Dermis blood vessel endothelial cell (primary cell): Measurements from ENCODE around the gene AADACL4. TPM values are rescaled to one million over a fixed set of nuclear protein-coding genes. Genes with fewer than 3 reads are reported as not detected.
"Not testable (repeated sequence)": the region's sequence is repeated elsewhere in the genome, so short reads cannot be mapped to it uniquely, and the experiment has no call there.

ENCODE experiments used
- DNase-seq: peaks from one replicate; pipeline ENCODE4 v3.0.0; 2010
- total RNA-seq: library from RNA; depleted of rRNA; stranded (reverse); fragments of >200 nt; gene quantifications from 2 replicates; pipeline ENCODE4 v1.2.3, GENCODE V29; 2014

AADACL4 gene
- total RNA-seq, 1 donor from 2014 or later, result not detected

GRCh38 chr1:12712076-12712475 is 68.2 kb downstream of the AADACL4 start:
- DNase-seq, result no peak

DNA sequence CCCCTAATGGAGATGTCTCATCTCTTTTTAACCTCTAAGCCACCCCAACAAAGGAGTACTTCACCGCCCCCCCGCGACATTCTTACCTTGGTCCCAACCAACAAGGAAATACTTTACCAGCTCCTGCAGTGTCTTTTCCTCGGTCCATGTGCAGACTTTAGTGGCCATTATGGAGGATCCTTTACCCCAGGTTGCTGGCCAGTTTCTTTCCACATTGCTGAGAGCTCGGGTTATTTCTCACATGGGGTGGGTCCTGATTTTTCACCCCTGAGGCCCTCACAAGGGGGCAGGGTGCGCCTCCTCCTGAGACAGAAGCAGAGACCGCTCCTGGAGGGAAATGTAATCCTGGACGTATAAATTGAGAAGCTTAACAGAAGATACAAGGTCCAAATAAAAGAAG is 69.0 kb downstream of the AADACL4 start:
- DNase-seq, result no peak

DNA sequence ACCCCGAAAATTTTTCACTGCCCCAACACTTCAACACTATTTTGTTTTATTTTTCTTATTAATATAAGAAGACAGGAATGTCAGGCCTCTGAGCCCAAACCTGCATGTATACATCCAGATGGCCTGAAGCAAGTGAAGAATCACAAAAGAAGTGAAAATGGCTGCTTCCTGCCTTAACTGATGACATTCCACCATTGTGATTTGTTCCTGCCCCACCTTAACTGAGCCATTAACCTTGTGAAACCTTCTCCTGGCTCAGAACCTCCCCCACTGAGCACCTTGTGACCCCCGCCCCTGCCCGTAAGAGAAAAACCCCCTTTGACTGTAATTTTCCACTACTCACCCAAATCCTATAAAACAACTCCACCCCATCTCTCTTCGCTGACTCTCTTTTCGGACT is 69.8 kb downstream of the AADACL4 start:
- not testable (repeated sequence) for DNase-seq

DNA sequence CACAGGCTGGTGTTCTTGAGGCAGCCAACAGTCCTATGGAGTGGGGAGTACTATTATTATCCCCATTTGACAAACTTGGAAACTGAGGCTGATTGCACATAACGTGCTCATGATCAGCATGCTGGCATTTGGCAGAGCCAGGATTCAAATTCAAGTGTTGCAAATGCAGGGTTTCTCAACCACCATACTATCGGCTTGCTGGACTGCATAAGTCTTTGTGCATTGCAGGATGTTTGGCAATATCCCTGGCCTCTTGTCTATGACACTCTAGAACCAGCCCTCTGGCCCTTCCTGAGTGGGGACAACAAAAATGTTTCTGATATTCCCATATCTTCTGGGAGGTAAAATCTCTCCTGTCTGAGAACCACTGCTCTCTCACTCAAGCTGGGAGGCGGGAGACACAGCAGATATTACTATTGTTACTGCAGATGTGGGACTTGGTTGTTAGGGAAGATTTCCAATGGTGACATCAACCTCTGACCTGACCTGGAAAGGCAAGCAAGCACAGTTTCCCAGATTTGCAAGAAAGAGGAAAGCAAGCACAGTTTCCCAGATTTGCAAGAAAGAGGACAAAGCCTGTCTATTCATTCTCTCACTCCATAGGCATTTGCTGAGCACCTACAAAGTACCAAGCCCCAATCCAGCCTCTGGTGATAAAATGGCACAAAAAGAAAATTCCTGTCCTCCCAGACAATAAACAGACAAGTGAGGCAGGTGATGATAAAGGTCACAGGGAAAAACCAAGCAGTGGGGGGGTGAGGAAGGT is 71.0 kb downstream of the AADACL4 start:
- DNase-seq, result no peak

- no peak for DNase-seq
These were observed 72.1 kb downstream of the AADACL4 start, which contains the start of gene AADACL3 for GRCh38 chr1:12715896-12716437. Gene AADACL3 (plus strand): TSS chr1:12716110. CDS start chr1:12716177, 67 bp downstream.

Other genes with a start within 250 kb of the AADACL4 start
- 57.1 and 121 TPM in 2 replicates for gene DHRS3, start 25.9 kb upstream of the AADACL4 start, total RNA-seq
- gene AADACL3, start 72.0 kb downstream of the AADACL4 start, total RNA-seq, result not detected in 2 replicates
- not detected in 2 replicates for gene CFAP107, start 102.1 kb downstream of the AADACL4 start, total RNA-seq
- gene PRAMEF12, start 129.7 kb downstream of the AADACL4 start, total RNA-seq, result not detected in 2 replicates
- gene PRAMEF1, start 147.3 kb downstream of the AADACL4 start, total RNA-seq, result not detected in 2 replicates
- gene PRAMEF11, start 187.3 kb downstream of the AADACL4 start, total RNA-seq, result not detected in 2 replicates
- not detected in 2 replicates for gene HNRNPCL1, start 204.6 kb downstream of the AADACL4 start, total RNA-seq
- gene PRAMEF2, start 213.0 kb downstream of the AADACL4 start, total RNA-seq, result not detected in 2 replicates
- gene PRAMEF4, start 242.1 kb downstream of the AADACL4 start, total RNA-seq, result not detected in 2 replicates